Measurements from ENCODE around the gene BRPF1.
"Not testable (repeated sequence)": the region's sequence is repeated elsewhere in the genome, so short reads cannot be mapped to it uniquely, and the experiment has no call there.

BRPF1 gene

DNA sequence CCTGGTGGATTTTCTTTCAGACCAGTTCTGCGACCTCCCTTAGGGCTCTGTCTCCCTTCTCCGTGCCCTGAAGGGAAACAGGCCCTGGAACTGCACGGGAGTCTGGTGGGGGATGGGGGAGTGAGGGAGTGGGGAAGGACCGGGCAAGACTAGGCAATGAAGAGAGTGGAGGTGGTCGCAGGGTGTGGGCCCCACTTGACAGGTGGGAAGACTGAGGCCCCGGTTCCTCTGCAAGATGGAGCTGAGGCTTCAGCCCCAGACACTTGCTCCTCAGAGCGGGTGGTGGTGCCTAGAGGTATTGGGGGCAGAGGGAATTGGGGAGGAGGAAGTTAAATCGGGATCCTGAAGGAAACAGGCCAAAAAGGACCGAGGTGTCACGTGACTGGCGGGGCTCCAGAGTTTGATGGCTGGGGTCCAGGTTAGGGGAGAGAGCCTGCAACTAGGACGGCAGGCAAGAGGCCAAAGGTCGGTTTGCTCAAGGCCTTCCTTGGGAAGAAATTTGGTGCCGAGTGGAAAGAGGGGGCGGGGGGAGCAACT, 38.8 kb downstream of the BRPF1 start:
- DNase-seq, result no peak

DNA sequence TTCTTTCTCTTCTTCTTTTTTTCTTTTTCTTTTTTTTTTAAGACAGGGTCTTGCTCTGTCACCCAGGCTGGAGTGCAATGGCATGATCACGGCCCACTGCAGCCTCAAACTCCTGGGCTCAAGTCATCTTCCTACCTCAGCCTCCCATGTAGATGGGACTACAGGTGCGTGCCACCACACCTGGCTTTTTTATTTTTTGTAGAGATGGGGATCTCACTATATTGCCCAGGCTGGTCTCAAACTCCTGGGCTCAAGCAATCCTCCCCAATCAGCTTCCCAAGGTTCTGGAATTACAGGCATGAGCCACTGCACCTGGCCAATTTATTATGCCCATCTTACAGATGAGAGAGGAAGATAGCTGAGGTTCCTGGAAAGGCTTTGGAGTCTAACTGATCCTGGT, 39.5 kb downstream of the BRPF1 start:
- not testable (repeated sequence) for DNase-seq

DNA sequence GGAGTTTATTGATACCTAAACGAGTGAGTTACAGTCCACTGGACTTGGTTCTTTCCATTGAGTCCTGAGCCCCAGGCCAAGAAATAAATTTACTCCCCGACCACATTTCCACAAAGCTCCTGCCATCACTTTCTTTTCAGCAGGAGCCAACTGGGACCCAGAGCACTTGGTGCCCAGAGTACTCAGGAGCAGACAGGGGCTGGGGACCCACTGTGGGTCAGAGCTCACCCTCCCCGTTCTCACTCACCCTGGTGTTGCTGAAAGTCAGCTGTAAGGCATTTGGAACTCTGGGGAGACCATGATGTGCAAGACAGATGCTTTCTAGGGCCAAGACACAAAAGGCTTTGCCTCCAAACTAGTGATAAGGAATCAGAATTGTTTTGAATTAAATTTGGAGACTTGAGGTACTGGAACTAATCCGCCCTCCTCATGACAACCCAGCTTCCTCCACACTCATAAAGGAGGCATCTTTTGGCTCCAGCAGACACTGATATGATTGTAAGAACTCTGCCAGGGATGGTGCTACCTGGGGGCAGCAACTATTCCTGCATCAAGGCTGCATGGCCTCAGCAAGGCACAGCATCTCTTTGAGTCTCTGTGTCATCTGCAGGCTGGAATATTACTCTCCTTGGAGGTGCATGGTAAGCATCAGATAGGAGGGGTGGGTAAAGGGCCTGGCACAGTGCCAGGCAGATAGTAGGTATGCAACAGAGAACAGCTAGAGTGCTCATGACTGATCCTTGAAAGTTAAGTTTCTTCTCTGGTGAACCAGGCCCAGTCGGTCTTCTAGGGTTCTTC, 45.6 kb downstream of the BRPF1 start:
- no peak for DNase-seq

DNA sequence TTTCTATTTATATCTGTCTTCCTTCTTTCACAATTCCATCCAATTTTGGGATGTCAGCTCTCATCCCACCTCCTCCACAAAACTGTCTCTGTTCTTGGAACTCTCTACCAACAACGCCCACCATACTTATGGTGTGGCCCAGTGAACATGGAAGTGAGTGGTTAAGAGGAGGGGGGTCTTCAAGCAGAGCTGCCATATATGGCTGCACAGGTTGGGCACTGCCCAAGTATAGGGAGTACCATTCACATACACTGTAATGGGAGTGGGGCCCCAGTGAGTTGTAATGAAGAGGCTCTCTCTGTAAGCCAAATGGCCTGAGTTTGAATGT, 46.1 kb downstream of the BRPF1 start:
- DNase-seq, result no peak

DNA sequence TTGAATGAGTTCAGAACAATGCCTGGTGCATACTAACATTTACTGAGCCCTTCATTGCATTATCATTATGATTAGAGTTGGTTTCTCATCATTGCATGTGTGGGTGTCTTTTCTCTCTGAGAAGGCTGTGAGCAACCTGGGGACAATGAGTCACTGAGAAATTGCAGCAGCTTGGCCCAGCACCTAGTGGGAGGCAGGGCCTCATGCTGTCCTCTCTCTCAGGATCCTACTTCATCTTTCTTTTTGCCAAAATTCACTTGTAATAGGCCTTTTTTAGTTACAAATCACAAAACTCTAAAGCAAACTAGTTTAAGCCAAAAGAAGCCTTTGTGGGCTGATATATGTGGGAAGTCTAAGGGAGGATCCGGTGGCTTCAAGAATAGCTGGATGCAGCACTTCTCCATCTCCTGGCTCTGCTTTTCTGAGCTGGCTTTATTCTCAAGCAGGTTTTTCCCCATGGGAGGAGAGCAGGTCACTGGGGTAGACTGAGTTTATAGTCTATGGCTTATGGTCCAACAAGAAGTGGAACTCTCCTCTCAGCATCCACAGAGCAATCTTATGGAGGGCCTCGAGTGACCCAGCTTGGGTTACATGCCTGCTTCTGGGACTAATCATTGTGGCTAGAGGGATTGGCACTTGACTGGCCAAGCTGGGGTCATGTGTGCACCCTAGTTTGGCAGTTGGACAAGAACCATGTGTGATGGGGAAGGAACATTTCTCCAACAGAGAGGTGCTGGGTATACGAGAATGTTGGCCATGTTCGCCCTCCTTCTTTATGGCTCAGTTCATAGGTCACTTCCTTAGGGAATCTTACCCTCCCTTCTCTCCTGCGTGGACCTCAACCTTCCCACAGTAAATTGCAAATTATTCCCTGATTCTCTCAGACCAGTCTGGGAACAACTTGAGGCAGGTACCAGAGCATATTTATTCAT, 46.9 kb downstream of the BRPF1 start:
- no peak for DNase-seq

DNA sequence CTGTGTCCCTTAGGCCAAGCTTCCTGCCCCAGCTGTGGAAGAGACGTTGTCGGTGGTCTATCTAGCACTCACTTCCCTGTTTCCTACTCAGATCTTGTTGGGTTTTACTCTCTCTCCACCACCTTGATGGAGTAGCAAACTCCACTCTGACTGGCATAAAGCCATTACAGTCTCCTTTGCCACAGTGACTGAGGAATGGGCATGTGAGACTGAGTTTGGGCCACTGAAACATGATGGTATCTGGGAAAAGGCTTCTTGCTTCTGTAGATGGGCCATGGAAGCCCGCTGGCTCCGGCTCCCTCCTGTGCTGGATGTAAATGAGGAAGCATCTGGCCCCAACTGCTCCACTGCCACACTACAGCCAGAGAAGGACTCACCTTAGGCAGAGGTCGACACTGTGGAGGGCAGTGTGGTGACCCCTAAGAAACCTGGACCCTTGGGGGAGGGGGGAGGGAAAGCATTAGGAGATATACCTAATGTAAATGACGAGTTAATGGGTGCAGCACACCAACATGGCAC, 47.6 kb downstream of the BRPF1 start:
- no peak for DNase-seq

DNA sequence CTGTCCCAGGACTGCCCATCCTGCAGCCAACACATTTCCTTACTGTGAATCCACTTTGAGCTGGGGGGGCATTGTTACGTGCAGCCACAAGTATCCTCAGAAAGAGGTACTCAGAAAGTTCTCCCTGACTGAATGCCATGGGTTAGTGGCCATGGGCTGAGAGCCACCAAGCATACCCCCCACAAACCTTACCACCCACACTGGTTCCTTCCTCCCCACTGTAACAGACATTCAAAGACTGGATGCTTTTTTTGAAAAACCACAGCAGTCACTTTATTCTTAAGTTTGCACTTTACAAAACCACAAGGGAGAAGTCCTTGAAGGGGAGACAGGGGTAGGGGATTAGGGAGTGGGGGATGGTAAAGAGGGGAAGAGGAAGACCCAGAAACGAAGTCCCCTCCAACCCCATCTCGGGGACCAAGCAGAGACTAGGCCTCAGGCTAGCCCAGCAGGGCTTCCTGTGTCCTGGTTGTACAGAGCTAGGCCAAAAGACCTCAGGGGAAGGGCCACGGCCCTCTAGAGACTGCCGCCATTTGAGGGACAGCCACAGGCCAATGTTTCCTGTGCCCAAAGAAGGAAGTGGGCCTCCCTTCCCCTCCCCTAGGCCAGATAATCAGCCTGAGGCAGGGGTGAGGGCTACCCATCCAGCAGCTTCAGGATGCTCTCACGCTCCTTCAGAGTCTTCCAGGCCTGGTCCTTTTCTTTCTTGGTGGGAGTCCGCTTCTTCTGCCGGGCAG, 48.4 kb downstream of the BRPF1 start:
- DNase-seq, result peak; percentile 22 to 91

DNA sequence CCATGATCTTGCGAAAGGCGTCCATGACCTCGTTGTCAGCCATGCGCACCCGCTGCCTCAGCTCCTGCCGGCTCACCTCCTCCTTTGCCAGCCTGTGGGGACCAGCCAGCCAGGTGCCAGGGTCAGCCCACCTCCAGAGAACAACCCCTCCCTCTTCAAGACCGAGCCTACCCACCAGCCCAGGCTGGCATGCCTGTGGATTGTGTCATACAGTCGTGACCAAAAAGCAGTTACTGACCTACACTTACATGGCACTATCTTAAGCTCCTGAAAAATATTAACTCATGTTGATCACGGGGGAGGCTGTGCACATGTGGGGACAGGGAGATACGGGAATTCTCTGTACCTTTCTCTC, 48.9 kb downstream of the BRPF1 start:
- DNase-seq, result no peak

DNA sequence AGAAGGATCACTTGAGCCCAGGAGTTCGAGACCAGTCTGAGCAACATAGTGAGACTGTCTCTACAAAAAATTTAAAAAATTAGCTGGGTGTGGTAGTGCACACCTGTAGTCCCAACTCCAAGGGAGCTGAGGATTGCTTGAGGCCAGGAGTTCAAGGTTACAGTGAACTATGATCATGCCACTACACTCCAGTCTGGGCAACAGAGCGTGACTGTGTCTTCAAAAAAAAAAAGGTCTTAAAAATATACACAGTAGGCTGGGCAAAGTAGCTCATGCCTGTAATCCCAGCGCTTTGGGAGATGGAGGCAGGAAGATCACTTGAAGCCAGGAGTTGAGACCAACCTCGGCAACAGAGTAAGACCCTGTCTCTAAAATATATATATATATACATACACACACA, 49.4 kb downstream of the BRPF1 start:
- no peak for DNase-seq

DNA sequence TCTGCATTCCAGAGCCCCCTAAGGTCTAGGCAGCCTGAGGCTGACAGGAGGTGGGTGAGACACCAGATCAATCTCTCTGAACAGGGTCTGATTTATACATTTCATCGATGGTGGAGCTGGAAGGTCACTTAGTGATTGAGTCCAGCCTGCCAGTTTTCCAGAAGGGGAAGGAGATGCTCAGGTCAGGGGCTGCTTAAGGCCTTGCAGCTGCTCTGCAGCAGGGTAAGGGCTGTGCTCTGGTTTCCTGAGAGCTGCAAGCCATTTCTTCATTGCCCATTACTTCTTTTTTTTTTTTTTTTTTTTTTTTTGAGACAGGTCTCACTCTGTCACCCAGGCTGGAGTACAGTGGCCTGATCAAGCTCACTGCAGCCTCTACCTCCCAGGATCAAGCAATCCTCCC, 50.0 kb downstream of the BRPF1 start:
- DNase-seq, result no peak

DNA sequence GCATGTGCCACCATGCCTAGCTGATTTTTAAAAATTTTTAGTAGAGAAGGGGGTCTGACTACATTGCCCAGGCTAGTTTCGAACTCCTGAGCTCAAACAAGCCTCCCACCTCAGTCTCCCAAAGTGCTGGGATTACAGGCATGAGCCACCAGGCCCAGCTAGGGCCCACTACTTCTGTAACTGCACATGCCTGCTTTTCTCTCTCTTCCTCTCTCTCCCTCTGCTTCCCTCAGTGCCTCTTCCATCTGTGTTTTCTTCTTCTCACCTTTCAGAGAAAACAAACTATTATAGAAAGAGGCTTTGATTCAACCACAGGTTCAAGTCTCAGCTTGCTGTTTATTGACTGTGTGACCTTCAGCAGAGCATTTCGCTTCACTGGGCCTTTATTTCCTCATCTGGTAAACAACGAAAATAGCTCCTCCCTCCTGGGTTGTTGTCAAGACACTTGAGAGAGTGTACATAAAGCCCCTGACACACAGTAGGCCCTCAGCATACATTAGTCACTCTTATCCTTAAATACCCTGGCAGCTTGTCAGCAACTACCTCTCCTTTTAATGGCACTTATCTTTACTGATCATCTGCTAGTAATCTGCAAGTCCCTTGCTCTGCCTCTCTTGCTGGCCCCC, 50.6 kb downstream of the BRPF1 start:
- no peak for DNase-seq

DNA sequence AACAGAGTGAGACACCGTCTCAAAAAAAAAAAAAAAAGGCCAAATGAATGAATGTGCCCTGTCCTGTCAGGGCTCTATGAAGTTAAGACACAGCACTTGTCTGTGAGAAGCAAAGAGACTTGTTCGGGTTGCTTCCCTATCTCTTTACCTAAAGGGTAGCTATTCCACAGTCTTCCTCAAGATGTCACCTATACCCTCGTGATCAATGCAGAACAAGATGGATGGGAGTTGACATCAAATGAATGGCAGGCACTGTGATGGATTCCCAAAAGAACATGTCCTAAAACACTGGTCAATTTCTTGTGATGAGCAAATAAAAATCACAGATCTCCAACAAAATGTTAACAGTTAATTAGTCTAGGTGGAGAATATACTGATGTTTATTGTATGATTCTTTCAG, 51.2 kb downstream of the BRPF1 start:
- no peak for DNase-seq

DNA sequence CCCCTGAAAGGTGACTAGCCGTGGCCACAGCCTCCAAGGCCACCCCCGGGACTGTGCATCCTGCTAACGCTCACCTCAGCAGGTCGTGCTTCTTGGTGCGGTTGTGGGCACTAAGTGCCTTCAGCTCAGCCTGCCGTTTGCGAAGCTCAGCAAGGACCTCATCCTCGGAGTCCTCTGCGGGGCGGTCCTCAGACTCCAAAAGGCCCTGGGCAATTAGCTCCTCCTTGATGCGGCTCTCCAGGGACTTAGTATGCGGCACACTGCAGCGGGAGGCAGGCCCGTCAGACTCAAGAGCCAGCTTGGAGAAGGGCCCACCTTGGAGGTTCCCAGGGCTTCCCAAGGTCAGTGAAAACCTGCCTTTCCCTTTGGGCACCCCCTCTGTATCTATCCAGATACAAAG, 52.4 kb downstream of the BRPF1 start:
- DNase-seq, result no peak

DNA sequence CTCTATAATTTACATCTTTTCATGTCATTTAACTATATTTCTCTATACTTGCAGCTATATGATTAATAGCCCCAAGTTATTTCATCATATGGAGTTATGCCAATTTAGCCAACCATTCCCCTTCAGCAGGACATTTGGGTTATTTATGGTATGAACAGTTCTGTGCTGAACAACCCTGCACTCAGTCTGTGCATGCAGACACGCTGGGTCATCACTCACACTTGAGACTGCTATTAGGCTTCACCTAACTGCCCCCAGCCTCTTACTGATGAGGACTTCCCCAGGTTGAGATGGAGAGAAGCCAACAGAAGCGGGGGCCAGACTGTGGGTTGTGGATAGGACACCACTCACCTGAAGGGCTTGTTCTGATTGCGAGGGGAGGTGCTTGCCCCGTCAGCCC, 53.4 kb downstream of the BRPF1 start:
- no peak for DNase-seq

DNA sequence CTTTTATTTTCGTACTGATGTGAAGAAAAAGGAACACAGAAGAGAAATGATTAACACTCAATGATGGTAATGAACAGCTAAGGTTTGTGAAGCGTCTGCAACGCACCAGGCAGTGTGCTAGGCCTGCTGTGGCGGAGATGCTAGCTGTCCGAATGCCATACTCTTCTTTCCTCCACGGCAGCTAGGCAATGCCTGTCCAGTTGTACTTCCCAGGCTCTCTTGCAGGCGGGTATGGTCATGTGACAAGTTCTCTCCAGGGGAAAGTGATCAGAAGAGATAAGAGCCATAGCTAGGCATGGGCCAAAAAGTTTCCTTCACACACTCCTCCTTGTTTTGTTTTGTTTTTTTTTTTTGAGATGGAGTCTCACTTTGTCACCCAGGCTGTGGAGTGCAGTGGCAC, 54.1 kb downstream of the BRPF1 start:
- no peak for DNase-seq

DNA sequence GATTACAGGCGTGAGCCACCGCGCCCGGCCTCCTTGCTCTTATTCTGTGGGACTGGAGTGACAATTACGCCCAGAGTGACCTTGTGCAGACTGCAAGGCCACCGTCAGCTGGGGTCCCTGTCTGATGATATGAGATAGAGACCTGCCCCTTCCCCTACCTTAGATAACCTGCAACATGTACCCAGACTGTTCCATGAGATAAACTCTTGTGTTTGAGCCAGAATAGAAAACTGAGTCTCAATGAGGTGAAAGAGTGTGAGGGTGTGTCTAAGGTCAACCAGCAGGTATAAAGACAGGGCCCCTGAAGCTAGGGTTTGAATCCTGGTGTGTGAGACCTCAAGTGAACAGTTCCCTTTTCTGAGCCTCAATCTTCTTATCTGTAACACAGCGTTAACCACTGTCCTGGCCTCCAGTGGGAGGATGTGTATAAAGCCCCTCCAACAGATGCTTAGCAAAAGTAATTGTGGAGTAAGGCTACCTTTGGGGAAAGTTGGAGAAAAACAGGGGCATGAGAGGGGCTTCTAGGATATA, 54.7 kb downstream of the BRPF1 start:
- DNase-seq, result no peak

DNA sequence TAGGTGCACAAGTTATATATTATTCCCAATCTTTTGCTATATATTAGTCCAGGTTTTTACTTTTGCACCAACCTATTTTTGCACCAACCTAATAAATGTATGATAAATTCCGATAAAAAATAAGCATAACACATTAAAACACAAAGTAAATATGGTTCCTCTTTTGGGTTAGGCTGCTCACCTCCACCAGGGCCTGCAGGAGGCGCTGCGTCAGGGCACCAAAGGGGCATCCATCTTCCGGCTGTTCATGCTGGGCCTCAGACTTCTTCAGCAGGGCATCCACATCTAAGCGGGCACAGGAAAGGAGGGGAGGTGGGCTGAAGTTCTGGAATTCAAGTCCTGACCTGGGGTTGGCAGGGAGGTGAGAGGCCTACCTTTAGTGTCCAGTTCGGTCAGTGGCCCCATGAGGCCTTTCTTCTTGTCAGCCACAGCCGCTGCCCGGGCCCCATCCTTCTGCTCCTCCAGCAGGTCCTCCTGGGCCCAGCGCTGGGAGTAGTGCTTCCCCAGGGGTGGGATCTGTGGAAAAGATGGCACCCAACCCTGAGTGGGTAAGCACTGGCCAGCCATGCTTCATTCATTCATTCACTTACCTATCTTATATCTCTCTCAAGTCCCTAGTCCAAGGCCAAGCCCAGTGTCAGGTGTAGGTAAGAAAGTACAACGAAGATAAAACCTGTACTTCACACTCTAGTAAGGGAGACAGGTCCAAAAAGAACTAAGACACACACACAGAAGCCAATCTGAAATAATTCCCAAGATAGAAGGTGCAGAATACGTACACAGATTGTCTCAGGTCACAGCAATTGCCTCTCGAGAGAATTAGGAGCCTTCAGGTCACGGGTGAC, 55.5 kb downstream of the BRPF1 start:
- DNase-seq, result no peak

DNA sequence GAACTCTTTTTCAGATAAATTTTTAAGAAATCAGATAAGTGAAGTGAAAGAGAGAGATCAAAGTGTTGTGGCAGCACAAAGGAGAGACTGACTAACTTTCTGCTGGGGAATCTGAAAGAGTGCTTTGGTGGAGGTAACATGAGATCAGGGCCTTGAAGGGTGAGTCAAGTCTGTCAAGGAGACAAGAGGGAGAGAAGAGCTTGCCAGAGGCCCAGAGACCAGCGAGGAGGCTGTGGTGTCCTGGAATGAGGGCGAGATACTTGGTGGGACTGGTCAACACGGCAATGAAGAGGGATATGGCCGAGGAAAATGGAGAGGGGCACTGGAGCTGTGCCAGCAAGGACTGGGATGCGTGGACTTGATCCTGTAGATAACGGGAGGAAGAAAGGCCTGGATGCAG, 56.2 kb downstream of the BRPF1 start:
- no peak for DNase-seq

DNA sequence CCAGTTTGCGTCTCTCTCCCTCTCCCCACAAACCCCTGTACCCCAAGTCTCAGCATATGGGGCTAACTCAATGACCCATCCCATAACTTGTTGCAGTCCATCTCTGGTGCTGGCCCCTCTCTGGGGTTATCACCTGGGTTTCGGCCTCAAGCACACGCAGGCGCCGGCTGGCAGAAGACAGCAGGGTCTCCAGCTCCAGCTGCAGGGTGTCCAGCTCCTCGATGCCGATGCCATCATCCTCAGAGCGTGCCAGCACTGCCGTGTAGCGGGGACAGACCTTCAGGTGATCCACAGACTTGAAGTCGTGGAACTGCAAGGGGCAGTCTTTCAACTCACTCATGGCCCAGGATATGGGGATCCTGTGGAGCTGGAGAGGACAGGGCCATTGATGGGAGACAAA, 59.6 kb downstream of the BRPF1 start:
- DNase-seq, result no peak

DNA sequence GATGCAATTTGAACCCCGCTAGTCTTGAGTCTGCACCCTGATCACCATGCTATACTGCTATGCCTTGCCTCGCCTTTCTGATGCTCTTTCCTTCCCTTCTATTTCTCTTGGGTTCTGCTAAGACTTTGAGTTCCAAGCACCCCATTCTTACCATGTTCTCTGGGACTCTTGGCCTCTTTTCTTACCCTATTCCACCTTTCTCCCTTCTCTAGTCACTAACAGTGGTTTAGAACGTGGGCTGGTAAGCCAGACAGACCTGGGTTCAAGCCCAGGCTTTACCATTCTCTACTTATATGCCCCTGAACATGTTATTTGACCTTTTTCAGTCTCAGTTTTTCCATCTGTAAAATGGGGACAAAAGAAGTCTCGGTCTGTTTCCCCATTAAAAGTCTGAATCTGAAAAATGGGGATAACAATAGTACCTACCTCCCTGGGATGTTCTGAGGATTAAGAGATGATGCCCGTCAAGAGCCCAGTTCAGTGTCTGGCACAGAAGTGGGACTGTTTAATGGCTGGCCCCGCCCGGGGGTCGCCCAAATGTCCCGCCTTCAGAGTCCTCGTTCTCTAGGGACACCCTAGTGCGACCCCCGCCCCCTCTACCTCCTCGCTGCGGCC, 60.4 kb downstream of the BRPF1 start:
- DNase-seq, result no peak
